ENCODE measurements around the gene USP49. TPM values are rescaled to one million over a fixed set of nuclear protein-coding genes. Genes with fewer than 3 reads are reported as not detected.

The USP49 gene
- total RNA-seq, 2 experiments from 2014 or later = 1.3 TPM

GRCh38 chr6:41779788-41780550 lies 115.2 kb downstream of the USP49 start, which contains the start of gene FRS3:
TSS of gene FRS3 (minus strand) at chr6:41779900. CDS start at chr6:41776987, 2,913 bp downstream.
- H3K27ac Mint-ChIP-seq = peak within 1 kb of the TSS; percentile 68
- intact Hi-C loops (cut with DNase I, micrococcal nuclease) = loop anchor here (1.0 to 10.0 kb wide), 9 partner anchors 264 to 1907 kb away; partner anchors contain the start of genes MRPS18A (in 1 of the 2) and UBR2 (in 1 of the 2)
- peaks cover 17% of the 10 kb centered on the region for H3K36me3 ChIP-seq (ENCODE audit: insufficient read depth, low read length)
- H3K9me3 Mint-ChIP-seq = no peaks in the 10 kb centered on the region
- peaks cover 11% of the 10 kb centered on the region for H3K27me3 Mint-ChIP-seq
- peak; percentile 97 for ATAC-seq (ENCODE audit: poor library complexity)
- H3K4me1 Mint-ChIP-seq (ENCODE audit: low read depth) = peaks cover 25% of the 10 kb centered on the region
- CTCF ChIA-PET = interaction anchor here (0.6 to 1.2 kb wide), 6 partner anchors 8 to 784 kb away, joined by 3 to 6 read pairs (median 3); partner anchors contain the start of genes BYSL, MED20 and UBR2
- peak within 1 kb of the TSS; percentile 99 for H3K4me3 Mint-ChIP-seq
- H3K9me3 ChIP-seq (ENCODE audit: control insufficient read depth in 1 of 2, insufficient read depth in 1 of 2, low read length in 2 of 2) = peaks cover 0 to 3% of the 10 kb centered on the region in 2 experiments
- H3K27ac ChIP-seq (ENCODE audit: low read depth in 1 of 2, low read length in 2 of 2) = no peak within 1 kb of the TSS
- POLR2A ChIA-PET = no interaction called here
- peak within 1 kb of the TSS; percentile 75 for H3K4me3 ChIP-seq (ENCODE audit: low read length)
- DNase-seq = peak; percentile 95 to 100 (median 99)
- peaks cover 24% of the 10 kb centered on the region for H3K4me1 ChIP-seq (ENCODE audit: insufficient read depth, low read length)
- TF ChIP-seq CTCF (IDR thresholded peaks at IDR 0.05) = peak; percentile 75
- H3K36me3 Mint-ChIP-seq (ENCODE audit: low read depth) = peaks cover 15% of the 10 kb centered on the region
- peaks cover 7 to 8% of the 10 kb centered on the region in 2 experiments for H3K27me3 ChIP-seq (ENCODE audit: control insufficient read depth in 1 of 2, insufficient read depth in 2 of 2, low read length in 2 of 2)

- CTCF ChIA-PET = interaction anchor here (0.6 to 1.6 kb wide), 7 partner anchors 8 to 785 kb away, joined by 3 to 12 read pairs (median 3); partner anchors contain the start of genes BYSL, MED20, TOMM6 and UBR2
- H3K9me3 Mint-ChIP-seq = no peaks in the 10 kb centered on the region
- H3K9me3 ChIP-seq (ENCODE audit: control insufficient read depth in 1 of 2, insufficient read depth in 1 of 2, low read length in 2 of 2) = peaks cover 0 to 3% of the 10 kb centered on the region in 2 experiments
- ATAC-seq (ENCODE audit: poor library complexity) (no peak), DNase-seq (peak in 1 of 14 experiments; percentile 9)
- H3K36me3 Mint-ChIP-seq (ENCODE audit: low read depth) = peaks cover 21% of the 10 kb centered on the region
- H3K4me1 Mint-ChIP-seq (ENCODE audit: low read depth) = peaks cover 25% of the 10 kb centered on the region
- intact Hi-C loops (cut with DNase I, micrococcal nuclease) = loop anchor here in 1 of 2 experiments (2.0 to 5.0 kb wide), 2 partner anchors 325 to 1908 kb away; partner anchors contain the start of gene MRPS18A
- H3K27me3 Mint-ChIP-seq = peaks cover 11% of the 10 kb centered on the region
- POLR2A ChIA-PET = no interaction called here
- TF ChIP-seq CTCF (IDR thresholded peaks at IDR 0.05) = no peak
- peak overlapping the region; percentile 51 for H3K27ac Mint-ChIP-seq
- peak overlapping the region; percentile 91 for H3K4me3 Mint-ChIP-seq
- no peak overlapping the region for H3K27ac ChIP-seq (ENCODE audit: low read depth in 1 of 2, low read length in 2 of 2)
- H3K4me3 ChIP-seq (ENCODE audit: low read length) = peak overlapping the region; percentile 56
- peaks cover 7 to 8% of the 10 kb centered on the region in 2 experiments for H3K27me3 ChIP-seq (ENCODE audit: control insufficient read depth in 1 of 2, insufficient read depth in 2 of 2, low read length in 2 of 2)
- H3K36me3 ChIP-seq (ENCODE audit: insufficient read depth, low read length) = peaks cover 23% of the 10 kb centered on the region
- peaks cover 24% of the 10 kb centered on the region for H3K4me1 ChIP-seq (ENCODE audit: insufficient read depth, low read length)
Measured at GRCh38 chr6:41779336-41779735, 115.8 kb downstream of the USP49 start.

GRCh38 chr6:41778895-41779294 lies 116.3 kb downstream of the USP49 start:
- Histone ChIP-seq H3K9me3 (ENCODE audit: control insufficient read depth in 1 of 2, insufficient read depth in 1 of 2, low read length in 2 of 2) (peaks cover 0 to 3% of the 10 kb centered on the region in 2 experiments), H3K27me3 (ENCODE audit: control insufficient read depth in 1 of 2, insufficient read depth in 2 of 2, low read length in 2 of 2) (peaks cover 7 to 8% of the 10 kb centered on the region in 2 experiments), H3K4me1 (ENCODE audit: insufficient read depth, low read length) (peaks cover 24% of the 10 kb centered on the region), H3K36me3 (ENCODE audit: insufficient read depth, low read length) (peaks cover 27% of the 10 kb centered on the region), H3K27ac (ENCODE audit: low read depth in 1 of 2, low read length in 2 of 2) (no peak overlapping the region), H3K4me3 (ENCODE audit: low read length) (peak overlapping the region; percentile 56)
- no peak for TF ChIP-seq CTCF (IDR thresholded peaks at IDR 0.05)
- H3K4me3 Mint-ChIP-seq = peak overlapping the region; percentile 91
- H3K36me3 Mint-ChIP-seq (ENCODE audit: low read depth) = peaks cover 25% of the 10 kb centered on the region
- POLR2A ChIA-PET = no interaction called here
- no peak for ATAC-seq (ENCODE audit: poor library complexity)
- H3K9me3 Mint-ChIP-seq = no peaks in the 10 kb centered on the region
- CTCF ChIA-PET = interaction anchor here (1.6 kb wide), 1 partner anchor 8 kb away, joined by 12 read pairs; the partner anchor contains the start of gene TOMM6
- peak overlapping the region; percentile 51 for H3K27ac Mint-ChIP-seq
- no peak for DNase-seq
- peaks cover 11% of the 10 kb centered on the region for H3K27me3 Mint-ChIP-seq
- intact Hi-C loops (cut with DNase I, micrococcal nuclease) = loop anchor here in 1 of 2 experiments (2.0 to 5.0 kb wide), 2 partner anchors 326 to 1908 kb away; partner anchors contain the start of gene MRPS18A
- H3K4me1 Mint-ChIP-seq (ENCODE audit: low read depth) = peaks cover 25% of the 10 kb centered on the region

All from CD4-positive, alpha-beta T cell (primary cell).